Kidney (tissue), 14 donors: ENCODE results near the gene HSPB1. TPM values are rescaled to one million over a fixed set of nuclear protein-coding genes. Genes with fewer than 3 reads are reported as not detected.

ENCODE experiments used
- DNase-seq, 5 donors: peaks; one replicate each; pipeline ENCODE4 v3.0.0-alpha.2; 2013 to 2020
- FAIRE-seq: peaks from 2 replicates; lab custom pipeline; 2012; peaks lifted over from hg19 to GRCh38; lab: Jason Lieb, UNC
- H3K27ac ChIP-seq, 2 donors: one replicate each; pipeline ENCODE4 v1.7.0; 2013; ENCODE audit warnings: low read depth in 2 of 2, low read length in 2 of 2, inconsistent platforms in 1 of 2
- H3K27me3 ChIP-seq: one replicate; pipeline ENCODE4 v1.7.1; 2013; ENCODE audit warnings: low read length, inconsistent platforms; ENCODE audit not compliant: control insufficient read depth, insufficient read depth
- H3K36me3 ChIP-seq, 3 donors: one replicate each; pipeline versions ENCODE4 v1.7.0 to v1.7.1; 2013; ENCODE audit warnings: low read length in 3 of 3, control low read depth in 1 of 3, inconsistent platforms in 1 of 3; ENCODE audit not compliant: insufficient read depth in 3 of 3, control insufficient read depth in 2 of 3
- H3K4me1 ChIP-seq, 3 donors: one replicate each; pipeline versions ENCODE4 v1.7.0 to v1.7.1; 2013; ENCODE audit warnings: low read length in 3 of 3, inconsistent platforms in 1 of 3, low read depth in 1 of 3; ENCODE audit not compliant: control insufficient read depth in 2 of 3, insufficient read depth in 2 of 3
- H3K4me3 ChIP-seq, 3 donors: one replicate each; pipeline versions ENCODE4 v1.7.0 to v1.8.1; 2013; ENCODE audit warnings: low read length in 3 of 3, control low read depth in 1 of 3, inconsistent platforms in 1 of 3
- H3K9ac ChIP-seq, 3 donors: one replicate each; pipeline versions ENCODE4 v1.7.0 to v1.7.1; 2013; ENCODE audit warnings: low read length in 3 of 3, control low read depth in 1 of 3, inconsistent platforms in 1 of 3
- H3K9me3 ChIP-seq, 3 donors: one replicate each; pipeline versions ENCODE4 v1.7.0 to v1.7.1; 2013; ENCODE audit warnings: low read length in 3 of 3, control low read depth in 1 of 3, inconsistent platforms in 1 of 3; ENCODE audit not compliant: control insufficient read depth in 2 of 3, insufficient read depth in 1 of 3
- intact Hi-C: fragments of 100-400 bp; cut with DNase I; formaldehyde crosslinking; loops from one replicate; pipeline ENCODE4 v1.11.1; 2022
- polyA plus RNA-seq: library from polyadenylated mRNA; stranded (reverse); fragments of 350-450 nt; fragmentation: Illumina TruSeq; extraction: RNeasy Lipid Tissue Mini Kit (QIAGEN cat#74804); gene quantifications from one replicate; pipeline ENCODE4 v1.2.3, GENCODE V29; 2014; ENCODE audit warnings: low read depth, low replicate concordance; ENCODE audit not compliant: insufficient read depth
- total RNA-seq: library from RNA; stranded (reverse); fragmentation: NEBNext Ultra II Directional; extraction: Animal tissue kit (Norgen Biotek cat#: 25700); gene quantifications from one replicate; pipeline ENCODE4 v1.2.1, GENCODE V29; 2021
- TF ChIP-seq, protein P1 (sequence below): IDR thresholded peaks from 3 replicates; pipeline ENCODE4 v1.5.1; 2012; ENCODE audit warnings: mild to moderate bottlenecking, moderate library complexity, borderline replicate concordance; ENCODE audit not compliant: insufficient read depth; ENCODE audit errors: extremely low read depth
- donor health status: control.
- donor health status: control.
- donor health status: control.
- donor health status: control.
- donor health status: control.
- donor health status: DM: yes; HTN: yes; CAD: no.
- donor health status: Normal renal cell carcinoma (clear cell type).

The HSPB1 gene
- total and polyA plus RNA-seq, 2 donors from 2014 or later = 1,012 to 1,561 TPM

DNA sequence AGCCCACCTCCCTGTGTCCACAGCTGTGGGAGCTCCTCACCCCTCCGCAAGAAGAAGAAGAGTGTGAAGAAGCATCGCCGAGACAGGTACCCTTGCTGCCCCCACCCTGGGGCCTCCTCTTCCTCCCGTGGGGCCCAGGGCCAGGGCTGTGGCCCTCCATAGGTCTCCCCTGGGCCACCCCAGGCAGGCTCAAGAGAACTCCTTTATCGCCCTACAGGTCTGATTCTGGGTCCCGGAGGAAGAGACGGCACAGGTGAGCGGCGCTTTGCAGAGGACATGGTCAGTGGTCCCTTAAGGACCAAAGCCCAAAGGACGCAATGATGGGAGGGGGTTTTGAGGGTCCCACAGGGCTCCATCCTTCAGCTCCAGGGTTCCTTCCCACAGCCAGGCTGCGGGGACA is 41.1 kb upstream of the HSPB1 start:
- H3K4me3 ChIP-seq = no peak overlapping the region
- DNase-seq (peak in 1 of 5 donors; percentile 47), FAIRE-seq (no peak)
- H3K9ac ChIP-seq = no peak overlapping the region
- H3K36me3 ChIP-seq = no peaks in the 10 kb centered on the region
- TF ChIP-seq, protein P1, sequence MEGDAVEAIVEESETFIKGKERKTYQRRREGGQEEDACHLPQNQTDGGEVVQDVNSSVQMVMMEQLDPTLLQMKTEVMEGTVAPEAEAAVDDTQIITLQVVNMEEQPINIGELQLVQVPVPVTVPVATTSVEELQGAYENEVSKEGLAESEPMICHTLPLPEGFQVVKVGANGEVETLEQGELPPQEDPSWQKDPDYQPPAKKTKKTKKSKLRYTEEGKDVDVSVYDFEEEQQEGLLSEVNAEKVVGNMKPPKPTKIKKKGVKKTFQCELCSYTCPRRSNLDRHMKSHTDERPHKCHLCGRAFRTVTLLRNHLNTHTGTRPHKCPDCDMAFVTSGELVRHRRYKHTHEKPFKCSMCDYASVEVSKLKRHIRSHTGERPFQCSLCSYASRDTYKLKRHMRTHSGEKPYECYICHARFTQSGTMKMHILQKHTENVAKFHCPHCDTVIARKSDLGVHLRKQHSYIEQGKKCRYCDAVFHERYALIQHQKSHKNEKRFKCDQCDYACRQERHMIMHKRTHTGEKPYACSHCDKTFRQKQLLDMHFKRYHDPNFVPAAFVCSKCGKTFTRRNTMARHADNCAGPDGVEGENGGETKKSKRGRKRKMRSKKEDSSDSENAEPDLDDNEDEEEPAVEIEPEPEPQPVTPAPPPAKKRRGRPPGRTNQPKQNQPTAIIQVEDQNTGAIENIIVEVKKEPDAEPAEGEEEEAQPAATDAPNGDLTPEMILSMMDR = no peak
- H3K9me3 ChIP-seq = no peaks in the 10 kb centered on the region
- intact Hi-C loops = loop anchor here (10.0 kb wide), 1 partner anchor 77 kb away; no protein-coding TSS in a partner anchor
- no peak overlapping the region for H3K27ac ChIP-seq
- H3K4me1 ChIP-seq = no peaks in the 10 kb centered on the region
- no peaks in the 10 kb centered on the region for H3K27me3 ChIP-seq

DNA sequence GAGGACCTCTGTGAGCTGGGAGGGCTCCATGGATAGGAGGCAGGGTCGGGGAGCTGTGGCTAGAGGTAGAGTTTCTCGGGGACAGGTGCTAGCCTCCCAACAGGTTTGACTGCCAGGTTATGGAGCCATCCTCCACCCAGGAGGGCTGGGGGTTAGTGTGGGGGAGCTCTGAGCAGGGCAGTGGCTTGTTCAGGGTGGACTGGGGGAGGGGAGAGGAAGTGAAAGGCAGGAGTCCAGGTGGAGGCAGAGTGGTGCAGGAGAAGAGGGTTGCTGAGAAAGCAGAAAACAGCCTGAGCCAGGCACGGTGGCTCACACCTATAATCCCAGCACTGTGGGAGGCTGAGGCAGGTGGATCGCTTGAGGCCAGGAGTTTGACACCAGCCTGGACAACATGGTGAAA is 40.5 kb upstream of the HSPB1 start:
- FAIRE-seq = no peak
- DNase-seq = peak in 1 of 5 donors; percentile 52
- no peak overlapping the region for H3K4me3 ChIP-seq
- intact Hi-C loops = loop anchor here (10.0 kb wide), 1 partner anchor 77 kb away; no protein-coding TSS in a partner anchor
- H3K27me3 ChIP-seq = no peaks in the 10 kb centered on the region
- H3K27ac ChIP-seq = no peak overlapping the region
- H3K9me3 ChIP-seq = no peaks in the 10 kb centered on the region
- TF ChIP-seq, protein P1 = no peak
- peaks cover 0 to under 1% (median 0%) of the 10 kb centered on the region in 3 donors for H3K4me1 ChIP-seq
- no peaks in the 10 kb centered on the region for H3K36me3 ChIP-seq
- no peak overlapping the region for H3K9ac ChIP-seq

DNA sequence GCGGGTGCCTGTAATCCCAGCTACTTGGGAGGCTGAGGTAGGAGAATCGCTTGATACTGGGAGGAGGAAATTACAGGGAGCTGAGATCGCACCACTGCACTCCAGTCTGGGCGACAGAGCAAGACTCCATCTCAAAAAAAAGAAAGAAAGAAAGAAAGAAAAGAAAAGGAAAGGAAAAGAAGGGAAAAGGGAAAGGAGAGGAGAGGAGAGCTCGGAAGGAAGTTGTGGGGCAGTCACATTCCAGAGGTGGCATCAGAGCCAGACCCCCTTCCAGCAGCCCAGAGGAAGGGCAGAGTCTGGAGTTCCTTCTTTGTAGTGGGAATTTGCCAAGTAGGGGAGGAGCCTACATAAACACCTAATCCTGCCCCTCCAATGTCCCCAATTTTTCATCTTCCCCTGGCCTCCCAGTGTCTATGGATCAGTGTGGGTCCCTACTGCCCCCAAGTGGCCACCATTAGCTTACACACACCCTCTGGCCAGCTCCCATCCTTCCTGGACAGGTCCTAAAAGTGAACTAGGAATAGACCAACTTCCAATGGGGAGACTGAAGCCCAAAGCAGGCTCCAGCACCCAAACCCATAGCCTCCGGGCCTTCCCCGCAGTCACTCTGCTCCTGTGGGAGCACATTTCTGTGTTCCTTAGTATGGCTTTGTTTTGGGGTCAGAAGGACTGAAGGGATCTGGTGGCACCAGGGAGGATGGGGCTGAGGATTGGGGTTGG is 39.6 kb upstream of the HSPB1 start:
- Histone ChIP-seq H3K9me3 (no peaks in the 10 kb centered on the region), H3K36me3 (no peaks in the 10 kb centered on the region), H3K27me3 (no peaks in the 10 kb centered on the region), H3K27ac (no peak overlapping the region), H3K4me3 (no peak overlapping the region), H3K4me1 (peaks cover 0 to 3% (median 0%) of the 10 kb centered on the region in 3 donors), H3K9ac (no peak overlapping the region)
- peak in 4 of 5 donors; percentile 64 to 78 (median 72) for DNase-seq
- TF ChIP-seq, protein P1 = peak; percentile 40
- intact Hi-C loops = loop anchor here (10.0 kb wide), 1 partner anchor 78 kb away; no protein-coding TSS in a partner anchor
- FAIRE-seq = no peak
